ENCODE measurements around the gene LYPD1.

- no peak for TF ChIP-seq CTCF (IDR thresholded peaks at IDR 0.05)
- TF ChIP-seq POLR2A (IDR thresholded peaks at IDR 0.05), result no peak
These were observed 15.7 kb downstream of the LYPD1 start for GRCh38 chr2:132654335-132654734.

Measured in right lobe of liver (tissue), 4 donors.